Skeletal muscle tissue (tissue), 4 donors: ENCODE results near the gene RPTOR. TPM values are rescaled to one million over a fixed set of nuclear protein-coding genes. Genes with fewer than 3 reads are reported as not detected.

Experiments
- H3K27ac ChIP-seq: one replicate; pipeline ENCODE4 v1.7.0; 2013; ENCODE audit warnings: mild to moderate bottlenecking, low read depth, low read length, inconsistent platforms
- H3K27me3 ChIP-seq, 3 donors: one replicate each; pipeline ENCODE4 v1.7.0; 2013; ENCODE audit warnings: low read length in 3 of 3; ENCODE audit not compliant: control insufficient read depth in 3 of 3, insufficient read depth in 3 of 3
- H3K36me3 ChIP-seq, 3 donors: one replicate each; pipeline ENCODE4 v1.7.0; 2013; ENCODE audit warnings: low read length in 3 of 3; ENCODE audit not compliant: control insufficient read depth in 3 of 3, insufficient read depth in 3 of 3
- H3K4me1 ChIP-seq, 3 donors: one replicate each; pipeline ENCODE4 v1.7.0; 2013; ENCODE audit warnings: low read length in 3 of 3, mild to moderate bottlenecking in 3 of 3; ENCODE audit not compliant: control insufficient read depth in 3 of 3, insufficient read depth in 3 of 3
- H3K4me3 ChIP-seq, 3 donors: one replicate each; pipeline ENCODE4 v1.7.0; 2013; ENCODE audit warnings: low read length in 3 of 3
- H3K9ac ChIP-seq, 3 donors: one replicate each; pipeline ENCODE4 v1.7.0; 2013; ENCODE audit warnings: low read length in 3 of 3, mild to moderate bottlenecking in 3 of 3, moderate library complexity in 2 of 3, low read depth in 1 of 3
- H3K9me3 ChIP-seq, 3 donors: one replicate each; pipeline ENCODE4 v1.7.0; 2013; ENCODE audit warnings: low read length in 3 of 3; ENCODE audit not compliant: control insufficient read depth in 3 of 3
- total RNA-seq: library from RNA; depleted of rRNA; stranded (reverse); fragments of >200 nt; gene quantifications from one replicate; pipeline ENCODE4 v1.2.3, GENCODE V29; 2014
- donor health status: Osteomylitis.

RPTOR gene
- total RNA-seq, 1 donor from 2014 or later, result 24.5 TPM

DNA sequence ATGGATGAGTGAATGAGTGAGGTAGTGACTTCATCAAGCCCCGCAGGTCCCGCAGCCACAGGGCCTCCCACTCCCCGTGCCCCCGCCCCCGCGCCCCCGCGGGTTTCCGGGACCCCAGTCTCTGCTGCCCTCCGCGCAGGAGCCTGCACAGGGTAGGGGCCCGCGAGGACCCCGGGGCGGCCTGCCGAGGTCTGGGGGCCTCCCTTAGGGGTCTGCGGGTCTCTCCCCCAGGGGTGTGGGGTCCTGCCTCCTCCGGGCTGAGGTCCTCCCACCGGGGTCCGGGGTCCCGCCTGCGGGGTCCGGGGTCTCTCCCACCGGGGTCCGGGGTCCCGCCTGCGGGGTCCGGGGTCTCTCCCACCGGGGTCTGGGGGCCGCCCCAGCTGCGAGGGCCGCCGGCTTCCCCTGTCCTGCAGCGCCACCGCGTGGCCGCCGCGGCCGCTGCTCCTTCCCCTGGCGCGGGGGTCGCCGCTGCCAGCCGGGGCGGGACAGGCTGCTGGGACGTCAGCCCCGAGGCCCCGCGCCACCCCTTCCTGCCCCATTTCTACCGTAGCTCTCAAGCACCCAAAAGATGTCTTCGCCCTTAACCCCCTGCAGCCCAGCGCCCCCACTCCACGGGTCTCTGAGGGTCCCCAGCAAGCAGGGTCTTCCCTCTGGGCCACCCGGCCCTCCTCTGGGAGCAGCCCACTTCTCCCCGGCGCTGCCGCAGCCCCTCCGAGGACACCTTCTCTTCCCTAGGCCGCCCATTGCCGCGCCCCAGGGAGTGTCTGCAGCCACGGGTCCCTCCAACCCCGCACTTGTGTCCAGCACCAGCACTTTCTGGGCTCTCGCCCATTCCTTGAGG is 436.6 kb downstream of the RPTOR start:
- H3K4me1 ChIP-seq, result peaks cover 2 to 9% (median 3%) of the 10 kb centered on the region in 3 donors
- no peak overlapping the region for H3K27ac ChIP-seq
- H3K9me3 ChIP-seq, result no peaks in the 10 kb centered on the region
- H3K9ac ChIP-seq, result no peak overlapping the region
- H3K4me3 ChIP-seq, result no peak overlapping the region
- H3K36me3 ChIP-seq, result no peaks in the 10 kb centered on the region
- peaks cover 9 to 26% (median 18%) of the 10 kb centered on the region in 3 donors for H3K27me3 ChIP-seq

DNA sequence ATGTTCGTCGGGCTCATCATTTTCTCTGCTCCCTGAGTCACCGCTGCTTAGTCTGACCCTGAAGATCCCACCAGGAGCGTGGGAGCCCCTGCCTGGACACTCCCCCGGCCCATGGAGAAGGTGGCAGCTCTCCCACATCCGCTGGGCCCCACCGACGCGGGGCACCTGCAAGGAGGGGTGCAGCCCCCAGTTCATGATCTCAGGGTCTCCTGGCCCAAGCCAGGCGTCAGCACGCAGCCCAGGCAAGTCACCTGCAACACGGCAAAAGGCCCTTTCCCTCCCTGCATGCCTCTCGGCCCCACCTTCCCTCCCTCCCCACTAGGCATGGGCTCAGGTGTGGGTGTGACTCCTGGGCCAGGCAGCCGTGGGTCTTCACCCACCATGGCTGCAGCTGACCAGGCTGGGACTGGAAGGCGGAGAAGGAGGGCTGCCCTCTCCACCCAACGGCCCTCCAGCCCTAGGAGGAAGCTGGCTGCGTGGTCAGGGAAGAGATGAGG is 437.3 kb downstream of the RPTOR start:
- H3K9ac ChIP-seq, result no peak overlapping the region
- no peaks in the 10 kb centered on the region for H3K9me3 ChIP-seq

DNA sequence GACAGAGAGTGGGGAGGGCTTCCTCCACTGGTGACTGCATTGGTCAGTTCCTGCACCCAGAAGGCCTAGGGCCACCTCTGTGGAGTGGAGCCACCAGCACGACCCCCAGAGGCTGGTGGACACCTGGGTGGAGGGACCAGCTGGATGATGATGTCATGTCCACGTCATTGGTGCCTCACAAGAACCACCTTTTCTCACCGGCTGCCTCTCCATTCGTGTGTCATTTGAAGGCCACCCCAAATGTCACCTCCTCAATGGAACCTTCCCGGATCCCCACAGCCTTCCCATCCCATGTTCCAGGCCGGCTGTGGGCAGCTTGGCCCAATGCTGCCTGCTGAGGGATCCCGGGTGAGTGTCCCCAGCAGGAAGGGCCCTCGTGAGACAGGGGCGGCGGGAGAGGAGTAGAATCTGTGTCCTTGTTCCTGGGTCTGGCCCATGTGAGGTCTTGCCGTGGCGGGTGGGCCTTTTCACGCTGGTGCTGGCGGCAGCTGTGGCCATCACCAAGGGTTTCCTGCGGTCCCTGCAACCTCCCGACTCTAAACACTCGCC is 437.9 kb downstream of the RPTOR start:
- no peak overlapping the region for H3K4me3 ChIP-seq
- peaks cover 9 to 26% (median 18%) of the 10 kb centered on the region in 3 donors for H3K27me3 ChIP-seq
- no peak overlapping the region for H3K9ac ChIP-seq
- no peaks in the 10 kb centered on the region for H3K9me3 ChIP-seq
- no peaks in the 10 kb centered on the region for H3K36me3 ChIP-seq
- no peak overlapping the region for H3K27ac ChIP-seq
- H3K4me1 ChIP-seq, result peaks cover 2 to 12% (median 10%) of the 10 kb centered on the region in 3 donors

More for the DNA sequence above, 437.3 kb downstream of the RPTOR start:
- Histone ChIP-seq H3K27me3 (peaks cover 9 to 26% (median 18%) of the 10 kb centered on the region in 3 donors), H3K27ac (no peak overlapping the region), H3K4me1 (peaks cover 2 to 11% (median 6%) of the 10 kb centered on the region in 3 donors), H3K36me3 (no peaks in the 10 kb centered on the region), H3K4me3 (no peak overlapping the region)

DNA sequence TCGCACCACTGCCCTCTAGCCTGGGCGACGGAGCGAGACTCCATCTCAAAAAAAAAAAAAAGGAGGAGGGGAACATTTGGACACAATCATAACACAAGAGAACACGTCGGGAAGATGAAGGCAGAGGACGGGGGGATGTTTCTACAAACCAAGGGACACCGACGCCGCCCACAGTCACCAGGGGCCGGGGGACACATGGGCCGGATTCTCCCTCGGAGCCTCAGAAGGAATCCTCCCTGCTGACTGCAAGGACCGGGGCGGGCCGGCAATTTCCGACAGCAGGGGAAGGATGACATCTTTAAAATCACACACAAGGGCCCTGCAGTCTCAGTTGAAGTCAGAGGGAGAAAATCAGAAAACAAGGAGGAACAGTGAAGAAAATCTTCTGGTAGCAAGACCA is 438.9 kb downstream of the RPTOR start:
- H3K4me3 ChIP-seq, result no peak overlapping the region
- no peak overlapping the region for H3K9ac ChIP-seq
- H3K27ac ChIP-seq, result no peak overlapping the region
- no peaks in the 10 kb centered on the region for H3K9me3 ChIP-seq
- peaks cover 9 to 26% (median 18%) of the 10 kb centered on the region in 3 donors for H3K27me3 ChIP-seq
- H3K36me3 ChIP-seq, result no peaks in the 10 kb centered on the region
- peaks cover 6 to 19% (median 18%) of the 10 kb centered on the region in 3 donors for H3K4me1 ChIP-seq

DNA sequence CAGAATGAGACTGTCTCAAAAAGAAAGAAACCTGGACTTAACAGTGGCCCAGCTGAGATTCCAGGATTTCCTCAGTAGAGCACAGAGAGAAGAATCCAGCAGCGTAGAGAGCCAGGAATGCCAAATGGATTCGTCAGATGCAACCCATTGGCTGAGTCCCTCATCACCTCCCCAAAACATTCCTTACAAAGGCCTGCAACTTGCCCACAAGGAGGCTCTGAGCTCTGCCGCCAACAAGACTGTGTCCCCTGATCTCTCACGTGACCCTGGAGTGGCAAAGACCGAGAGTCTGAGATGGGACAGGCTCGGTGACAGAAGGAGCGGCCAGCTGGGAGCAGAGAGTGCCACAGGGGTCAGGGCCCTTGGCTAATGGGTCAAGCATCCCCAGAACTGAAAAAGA is 440.1 kb downstream of the RPTOR start:
- no peak overlapping the region for H3K27ac ChIP-seq
- no peak overlapping the region for H3K4me3 ChIP-seq
- peaks cover 8 to 28% (median 24%) of the 10 kb centered on the region in 3 donors for H3K4me1 ChIP-seq
- H3K9ac ChIP-seq, result no peak overlapping the region
- peaks cover 5 to 16% (median 12%) of the 10 kb centered on the region in 3 donors for H3K27me3 ChIP-seq
- no peaks in the 10 kb centered on the region for H3K36me3 ChIP-seq
- no peaks in the 10 kb centered on the region for H3K9me3 ChIP-seq

DNA sequence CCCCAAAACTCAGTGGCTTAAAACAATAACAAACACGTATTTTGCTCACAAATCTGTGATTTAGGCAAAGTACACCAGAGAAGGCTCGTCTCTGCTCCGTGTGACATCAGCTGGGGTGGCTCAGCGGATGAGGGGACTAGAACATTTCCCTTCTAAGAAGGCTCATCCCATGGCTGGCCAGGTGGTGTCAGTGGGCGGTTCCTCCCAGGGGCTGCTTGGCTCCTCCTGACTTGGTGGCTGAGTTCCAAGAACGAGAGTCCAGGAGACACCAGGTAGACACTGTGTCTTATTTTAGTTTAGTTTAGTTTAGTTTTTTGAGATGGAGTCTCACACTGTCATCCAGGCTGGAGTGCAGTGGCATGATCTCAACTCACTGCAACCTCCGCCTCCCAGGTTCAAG is 441.4 kb downstream of the RPTOR start:
- Histone ChIP-seq H3K9me3 (no peaks in the 10 kb centered on the region), H3K9ac (no peak overlapping the region)

DNA sequence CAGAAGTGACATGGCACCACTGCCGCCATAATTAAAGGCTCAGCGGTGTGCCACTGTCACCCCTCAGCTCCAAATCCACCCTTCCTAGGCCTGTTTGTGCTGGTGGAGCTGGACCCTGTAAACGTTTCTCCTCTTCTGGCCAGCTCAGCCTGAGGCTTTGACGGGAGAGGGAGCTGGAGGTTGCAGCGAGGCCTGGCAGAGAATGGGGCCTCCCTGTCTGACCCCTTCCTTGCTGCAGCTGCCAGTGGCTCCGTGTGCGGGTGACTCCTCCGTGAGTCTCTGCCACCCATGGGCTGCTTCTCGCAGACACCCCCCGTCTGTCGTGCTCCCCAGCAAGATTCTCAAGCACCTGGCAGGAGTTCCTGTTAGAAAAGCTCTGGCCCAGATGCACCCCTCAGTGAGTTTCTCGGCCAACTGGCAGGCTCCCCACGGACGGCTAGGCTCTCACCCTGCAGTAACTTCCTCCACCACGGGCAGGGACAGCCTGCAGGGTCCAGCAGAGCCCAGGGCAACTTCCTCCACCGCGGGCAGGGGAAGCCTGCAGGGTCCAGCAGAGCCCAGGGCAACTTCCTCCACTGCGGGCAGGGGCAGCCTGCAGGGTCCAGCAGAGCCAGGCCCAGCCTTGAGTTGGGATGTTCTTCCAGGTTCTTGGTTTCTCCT is 442.3 kb downstream of the RPTOR start:
- Histone ChIP-seq H3K27me3 (peaks cover 0 to 6% (median 0%) of the 10 kb centered on the region in 3 donors), H3K4me3 (no peak overlapping the region), H3K9ac (no peak overlapping the region), H3K27ac (no peak overlapping the region), H3K36me3 (no peaks in the 10 kb centered on the region), H3K4me1 (peaks cover 14 to 30% (median 22%) of the 10 kb centered on the region in 3 donors), H3K9me3 (no peaks in the 10 kb centered on the region)

More for the DNA sequence above, 441.4 kb downstream of the RPTOR start:
- H3K4me3 ChIP-seq, result no peak overlapping the region
- peaks cover 11 to 30% (median 19%) of the 10 kb centered on the region in 3 donors for H3K4me1 ChIP-seq
- peaks cover 0 to 10% (median 0%) of the 10 kb centered on the region in 3 donors for H3K27me3 ChIP-seq
- no peak overlapping the region for H3K27ac ChIP-seq
- no peaks in the 10 kb centered on the region for H3K36me3 ChIP-seq

DNA sequence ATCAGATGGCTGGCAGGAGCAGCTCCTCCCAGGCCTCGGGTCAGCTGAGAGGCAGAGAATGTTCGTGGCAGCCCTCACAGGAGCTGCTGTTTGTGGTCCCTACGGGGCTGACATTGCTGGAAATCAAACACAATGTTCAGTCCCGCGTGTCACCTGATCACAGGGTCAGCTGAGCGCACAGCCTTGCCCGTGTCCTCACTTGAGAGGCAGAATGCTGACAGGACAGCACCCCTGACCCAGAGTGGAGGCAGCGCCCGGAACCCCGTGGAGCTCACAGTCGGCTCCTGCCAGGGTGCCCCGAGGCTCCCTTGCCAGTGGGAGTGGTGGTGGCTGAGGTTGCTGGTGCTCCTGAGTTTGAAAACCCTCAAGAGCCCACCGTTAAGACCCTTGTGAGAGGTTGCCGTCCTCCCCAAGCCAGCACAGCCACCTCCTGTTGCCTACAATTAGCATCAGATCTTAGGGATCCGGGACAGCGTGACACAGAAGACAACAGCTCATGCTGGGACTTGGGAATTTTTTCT is 443.4 kb downstream of the RPTOR start:
- Histone ChIP-seq H3K27me3 (no peaks in the 10 kb centered on the region), H3K36me3 (no peaks in the 10 kb centered on the region), H3K4me3 (peak overlapping the region in 1 of 3 donors; percentile 36), H3K9me3 (no peaks in the 10 kb centered on the region), H3K4me1 (peaks cover 20 to 38% (median 28%) of the 10 kb centered on the region in 3 donors), H3K9ac (peak overlapping the region in 1 of 3 donors; percentile 25), H3K27ac (no peak overlapping the region)

DNA sequence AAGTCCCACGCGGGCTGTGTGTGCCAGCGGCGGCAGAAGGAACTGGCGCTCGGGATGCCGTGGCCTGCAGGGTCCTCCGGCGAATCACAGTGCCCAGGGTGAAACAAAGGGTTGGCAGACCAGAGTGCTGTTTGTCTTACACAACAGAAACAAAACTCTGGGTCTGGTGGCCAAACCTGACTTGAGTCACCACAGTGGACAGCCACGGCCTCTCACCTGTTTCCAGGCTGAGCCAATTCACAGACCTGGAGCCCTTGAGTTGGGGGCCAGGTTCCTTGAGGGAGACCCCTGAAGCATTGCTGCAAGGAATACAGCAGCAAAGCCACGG is 444.9 kb downstream of the RPTOR start:
- H3K9me3 ChIP-seq, result no peaks in the 10 kb centered on the region
- no peak overlapping the region for H3K4me3 ChIP-seq
- no peak overlapping the region for H3K27ac ChIP-seq
- no peaks in the 10 kb centered on the region for H3K27me3 ChIP-seq
- H3K9ac ChIP-seq, result no peak overlapping the region
- no peaks in the 10 kb centered on the region for H3K36me3 ChIP-seq
- H3K4me1 ChIP-seq, result peaks cover 29 to 51% (median 40%) of the 10 kb centered on the region in 3 donors
